Kidney epithelial cell (primary cell): Measurements from ENCODE around the gene FAM13A. TPM values are rescaled to one million over a fixed set of nuclear protein-coding genes. Genes with fewer than 3 reads are reported as not detected.
"Not testable (repeated sequence)": the region's sequence is repeated elsewhere in the genome, so short reads cannot be mapped to it uniquely, and the experiment has no call there.

Experiments used
- DNase-seq: peaks from one replicate; pipeline ENCODE4 v3.0.0-alpha.2; 2010; ENCODE audit warnings: low read depth
- H3K27me3 ChIP-seq: 2 replicates; pipeline ENCODE4 v1.6.0; 2011; ENCODE audit warnings: low read length; ENCODE audit not compliant: control insufficient read depth, insufficient read depth
- H3K36me3 ChIP-seq: 2 replicates; pipeline ENCODE4 v1.5.1; 2011; ENCODE audit warnings: low read length; ENCODE audit not compliant: control insufficient read depth, insufficient read depth
- H3K4me3 ChIP-seq: 2 replicates; pipeline ENCODE4 v1.5.1; 2011; ENCODE audit warnings: low read depth, mild to moderate bottlenecking, control low read depth, low read length
- CTCF ChIP-seq: IDR thresholded peaks from 2 replicates; pipeline ENCODE4 v1.5.1; 2011; ENCODE audit warnings: mild to moderate bottlenecking, moderate library complexity, low read length, control low read depth, inconsistent platforms; ENCODE audit not compliant: insufficient read depth, poor library complexity, severe bottlenecking
- total RNA-seq: library from RNA; depleted of rRNA; stranded (reverse); fragments of >200 nt; gene quantifications from 2 replicates; pipeline ENCODE4 v1.2.3, GENCODE V29; 2015

Gene FAM13A
- total RNA-seq, 1 donor from 2014 or later = 3.4 TPM

- H3K36me3 ChIP-seq = no peaks in the 10 kb centered on the region
- H3K4me3 ChIP-seq = no peak overlapping the region
- no peaks in the 10 kb centered on the region for H3K27me3 ChIP-seq
- DNase-seq = no peak
- no peak for TF ChIP-seq CTCF
Observed at GRCh38 chr4:89069481-89069880, 12.5 kb upstream of the FAM13A start.

GRCh38 chr4:89067417-89067816 is 10.4 kb upstream of the FAM13A start:
- H3K4me3 ChIP-seq = no peak overlapping the region
- H3K36me3 ChIP-seq = no peaks in the 10 kb centered on the region
- no peaks in the 10 kb centered on the region for H3K27me3 ChIP-seq
- no peak for DNase-seq
- no peak for TF ChIP-seq CTCF

DNA sequence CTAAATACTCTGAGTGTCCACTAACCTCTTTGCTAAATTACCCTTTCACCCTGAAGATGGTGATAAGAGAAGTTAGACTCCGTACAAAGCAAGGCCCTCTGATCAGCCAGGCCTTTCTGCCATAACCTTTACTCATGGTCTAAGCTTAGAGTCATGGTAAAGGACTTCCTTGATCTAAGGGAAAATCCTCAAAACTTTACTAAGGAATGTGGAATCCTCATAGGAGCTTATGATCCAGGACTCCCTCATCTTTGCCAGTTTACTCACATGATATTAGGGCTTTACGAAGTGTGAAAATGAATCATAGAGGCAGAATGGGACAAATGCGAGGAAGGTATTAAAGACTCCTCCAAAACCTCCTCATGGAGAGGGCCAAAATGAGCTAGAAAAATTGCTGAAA is 7.9 kb upstream of the FAM13A start:
- TF ChIP-seq CTCF = no peak
- Histone ChIP-seq H3K36me3 (no peaks in the 10 kb centered on the region), H3K27me3 (no peaks in the 10 kb centered on the region), H3K4me3 (no peak overlapping the region)
- DNase-seq = no peak

GRCh38 chr4:89057844-89058243 is 859 bp upstream of the FAM13A start:
- H3K27me3 ChIP-seq, DNase-seq, H3K4me3 ChIP-seq, H3K36me3 ChIP-seq: not testable (repeated sequence)

- DNase-seq = no peak
- H3K4me3 ChIP-seq = peak overlapping the region; percentile 38
- TF ChIP-seq CTCF = no peak
Observed at GRCh38 chr4:89056292-89056952, 563 bp downstream of the FAM13A start.

GRCh38 chr4:89055157-89056080 is 1.6 kb downstream of the FAM13A start:
- DNase-seq = no peak
- Histone ChIP-seq H3K27me3 (no peaks in the 10 kb centered on the region), H3K36me3 (no peaks in the 10 kb centered on the region), H3K4me3 (peak overlapping the region; percentile 10)
- TF ChIP-seq CTCF = no peak

More at GRCh38 chr4:89056292-89056952, 563 bp downstream of the FAM13A start:
- Histone ChIP-seq H3K27me3 (no peaks in the 10 kb centered on the region), H3K36me3 (no peaks in the 10 kb centered on the region)
